ENCODE data around the gene TSEN15. TPM values are rescaled to one million over a fixed set of nuclear protein-coding genes. Genes with fewer than 3 reads are reported as not detected.
"Not testable (repeated sequence)": the region's sequence is repeated elsewhere in the genome, so short reads cannot be mapped to it uniquely, and the experiment has no call there.

Gene TSEN15
- polyA plus RNA-seq, 2 of the 4 experiments (the other 2 are of a cell fraction): 36.7 to 79.9 TPM

GRCh38 chr1:184044603-184045376 lies 6.7 kb upstream of the TSEN15 start:
- no peak for DNase-seq (ENCODE audit: low read depth in 1 of 2, low spot score in 1 of 2)
- no peak for ATAC-seq
- no peak overlapping the region for H3K27ac ChIP-seq
- WGBS (ENCODE audit: missing lambda C conversion rate): 50% methylated on average over 3 of the region's 3 CpGs
- H3K4me1 ChIP-seq: no peaks in the 10 kb centered on the region
- no peak overlapping the region for H3K4me2 ChIP-seq
- no peak for TF ChIP-seq RNF2 (IDR thresholded peaks at IDR 0.05; ENCODE audit: borderline replicate concordance, low read depth)
- no peak for TF ChIP-seq HOXB5 (CRISPR knock-in tag; IDR thresholded peaks at IDR 0.05)
- TF ChIP-seq KDM5A (IDR thresholded peaks at IDR 0.05): no peak
- TF ChIP-seq NFE2L2 (conservative IDR thresholded peaks at IDR 0.05; ENCODE audit: low read length): no peak
- no peak for TF ChIP-seq JUNB (IDR thresholded peaks at IDR 0.05)
- no peak for TF ChIP-seq POLR2A (IDR thresholded peaks at IDR 0.05; ENCODE audit: low read length)
- TF ChIP-seq HES2 (IDR thresholded peaks at IDR 0.05): no peak
- TF ChIP-seq NPAS2 (CRISPR knock-in tag; IDR thresholded peaks at IDR 0.05; ENCODE audit: borderline replicate concordance): no peak
- TF ChIP-seq FOXS1 (CRISPR knock-in tag; IDR thresholded peaks at IDR 0.05): no peak
- TF ChIP-seq FOSL2 (IDR thresholded peaks at IDR 0.05): no peak
- no peak for TF ChIP-seq FOSL2 (CRISPR knock-in tag; IDR thresholded peaks at IDR 0.05)
- no peak for TF ChIP-seq ZFP36 (IDR thresholded peaks at IDR 0.05; ENCODE audit: borderline replicate concordance, partially characterized antibody)
- no peak for TF ChIP-seq USF2 (IDR thresholded peaks at IDR 0.05)
- no peak for TF ChIP-seq CHD2 (IDR thresholded peaks at IDR 0.05; ENCODE audit: low read length, partially characterized antibody)
- no peak for TF ChIP-seq RARB (CRISPR knock-in tag; IDR thresholded peaks at IDR 0.05)
- no peak for TF ChIP-seq HMGXB4 (CRISPR knock-in tag; IDR thresholded peaks at IDR 0.05; ENCODE audit: borderline replicate concordance)
- no peak for TF ChIP-seq CBX8 (IDR thresholded peaks at IDR 0.05)
- FAIRE-seq: no peak
- no peaks in the 10 kb centered on the region for H3K9me3 ChIP-seq
- POLR2A ChIA-PET: no interaction called here
- H3K4me3 ChIP-seq: no peak overlapping the region
- CTCF ChIA-PET: no interaction called here

- H3K4me1 ChIP-seq; POLR2A ChIA-PET; FAIRE-seq; H3K4me3 ChIP-seq; H3K4me2 ChIP-seq; H3K27ac ChIP-seq; CTCF ChIA-PET; DNase-seq (ENCODE audit: low read depth in 1 of 2, low spot score in 1 of 2); H3K9me3 ChIP-seq; ATAC-seq: not testable (repeated sequence)
- WGBS (ENCODE audit: missing lambda C conversion rate): 36% methylated on average over 4 of the region's 5 CpGs
These were observed 4.0 kb upstream of the TSEN15 start for GRCh38 chr1:184047541-184047940.

GRCh38 chr1:184048561-184049240 lies 2.8 kb upstream of the TSEN15 start:
- POLR2A ChIA-PET: no interaction called here
- CTCF ChIA-PET: interaction anchor here (1.2 kb wide), 1 partner anchor 117 kb away, joined by 3 read pairs; no protein-coding TSS in a partner anchor
- Histone ChIP-seq H3K27ac (no peak overlapping the region), H3K4me1 (peaks cover 18% of the 10 kb centered on the region), H3K9me3 (0 out of 3 replicates have a peak, but pooled peaks cover 3% of the 10 kb centered on the region), H3K4me2 (no peak overlapping the region), H3K4me3 (no peak overlapping the region)
- ATAC-seq: no peak
- FAIRE-seq: no peak
- DNase-seq (ENCODE audit: low read depth in 1 of 2, low spot score in 1 of 2): no peak
- 62% methylated on average over 4 of the region's 4 CpGs for WGBS (ENCODE audit: missing lambda C conversion rate)
- TF ChIP-seq EP300 (IDR thresholded peaks at IDR 0.05): no peak
- TF ChIP-seq EHMT2 (IDR thresholded peaks at IDR 0.05; ENCODE audit: low read depth): no peak
- TF ChIP-seq, protein P1, sequence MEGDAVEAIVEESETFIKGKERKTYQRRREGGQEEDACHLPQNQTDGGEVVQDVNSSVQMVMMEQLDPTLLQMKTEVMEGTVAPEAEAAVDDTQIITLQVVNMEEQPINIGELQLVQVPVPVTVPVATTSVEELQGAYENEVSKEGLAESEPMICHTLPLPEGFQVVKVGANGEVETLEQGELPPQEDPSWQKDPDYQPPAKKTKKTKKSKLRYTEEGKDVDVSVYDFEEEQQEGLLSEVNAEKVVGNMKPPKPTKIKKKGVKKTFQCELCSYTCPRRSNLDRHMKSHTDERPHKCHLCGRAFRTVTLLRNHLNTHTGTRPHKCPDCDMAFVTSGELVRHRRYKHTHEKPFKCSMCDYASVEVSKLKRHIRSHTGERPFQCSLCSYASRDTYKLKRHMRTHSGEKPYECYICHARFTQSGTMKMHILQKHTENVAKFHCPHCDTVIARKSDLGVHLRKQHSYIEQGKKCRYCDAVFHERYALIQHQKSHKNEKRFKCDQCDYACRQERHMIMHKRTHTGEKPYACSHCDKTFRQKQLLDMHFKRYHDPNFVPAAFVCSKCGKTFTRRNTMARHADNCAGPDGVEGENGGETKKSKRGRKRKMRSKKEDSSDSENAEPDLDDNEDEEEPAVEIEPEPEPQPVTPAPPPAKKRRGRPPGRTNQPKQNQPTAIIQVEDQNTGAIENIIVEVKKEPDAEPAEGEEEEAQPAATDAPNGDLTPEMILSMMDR (IDR thresholded peaks at IDR 0.05): no peak
- TF ChIP-seq CHD2 (IDR thresholded peaks at IDR 0.05; ENCODE audit: low read length, partially characterized antibody): no peak
- no peak for TF ChIP-seq RFX5 (IDR thresholded peaks at IDR 0.05)
- no peak for TF ChIP-seq USF2 (IDR thresholded peaks at IDR 0.05)
- no peak for TF ChIP-seq JUN (IDR thresholded peaks at IDR 0.05)
- no peak for TF ChIP-seq PBX3 (IDR thresholded peaks at IDR 0.05)
- no peak for TF ChIP-seq TFCP2L1 (CRISPR knock-in tag; IDR thresholded peaks at IDR 0.05)
- no peak for TF ChIP-seq RNF2 (IDR thresholded peaks at IDR 0.05; ENCODE audit: borderline replicate concordance, low read depth)
- no peak for TF ChIP-seq MAZ (IDR thresholded peaks at IDR 0.05; ENCODE audit: borderline replicate concordance, low read depth, low read length)
- TF ChIP-seq HES2 (IDR thresholded peaks at IDR 0.05): no peak
- TF ChIP-seq POLR2AphosphoS2 (conservative IDR thresholded peaks at IDR 0.05; ENCODE audit: low read length): no peak
